Measurements from ENCODE around the gene PPIL6.
"Not testable (repeated sequence)": the region's sequence is repeated elsewhere in the genome, so short reads cannot be mapped to it uniquely, and the experiment has no call there.

The PPIL6 gene

GRCh38 chr6:109466212-109466923 lies 25.9 kb upstream of the PPIL6 start:
- DNase-seq, result peak; percentile 93

- DNase-seq, result peak; percentile 93
Observed at GRCh38 chr6:109465772-109466171, 25.3 kb upstream of the PPIL6 start.

DNA sequence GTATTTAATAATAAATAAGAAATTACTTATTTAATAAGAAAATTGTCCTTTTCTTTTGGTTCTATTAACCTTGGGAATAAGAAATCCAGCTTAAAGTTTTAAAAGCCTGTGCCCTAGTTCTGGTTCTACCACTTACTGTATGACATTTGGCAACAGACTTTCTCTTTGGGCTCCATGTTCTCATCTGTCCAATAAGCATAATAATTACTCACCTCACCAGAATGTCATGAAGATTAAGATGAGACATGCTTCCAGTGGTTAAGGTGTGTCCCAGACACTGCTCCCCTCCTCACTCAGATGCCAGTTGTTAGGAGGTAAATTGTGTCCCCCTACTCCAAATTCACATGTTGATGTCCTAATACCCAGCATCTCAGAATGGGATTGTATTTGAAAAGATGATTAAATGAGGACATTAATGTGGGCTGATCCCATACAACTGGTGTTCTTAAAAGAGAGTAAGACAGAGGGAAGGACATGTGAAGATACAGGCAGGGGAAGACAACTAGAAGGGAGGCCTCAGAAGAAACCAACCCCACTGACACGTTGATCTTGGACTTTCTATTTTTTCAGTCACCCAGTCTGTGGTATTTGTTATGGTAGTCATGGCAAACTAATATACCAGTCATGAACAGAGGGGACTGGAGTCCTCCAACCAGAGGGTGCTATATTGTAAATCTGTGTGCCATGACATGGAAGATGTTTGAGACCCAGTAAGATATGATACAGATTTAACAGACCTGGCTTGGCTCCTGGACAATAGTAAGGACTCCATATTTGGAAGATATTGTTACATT lies 21.5 kb upstream of the PPIL6 start:
- no peak for DNase-seq

DNA sequence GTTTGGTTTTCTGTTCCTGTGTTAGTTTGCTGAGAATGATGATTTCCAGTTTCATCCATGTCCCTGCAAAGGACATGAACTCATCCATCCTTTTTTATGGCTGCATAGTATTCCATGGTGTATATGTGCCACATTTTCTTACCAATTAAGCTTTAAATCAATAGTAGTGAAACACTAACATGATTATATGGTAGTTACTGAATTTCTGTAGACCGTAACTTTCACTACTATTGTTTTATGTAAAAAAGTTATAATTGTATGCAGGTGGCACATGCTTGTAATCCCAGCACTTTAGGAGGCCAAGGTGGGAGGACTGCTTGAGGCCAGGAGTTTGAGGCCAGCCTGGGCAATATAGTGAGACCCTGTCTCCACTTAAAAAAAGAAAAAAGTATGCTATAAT lies 20.8 kb upstream of the PPIL6 start:
- DNase-seq, result not testable (repeated sequence)

- DNase-seq, result peak; percentile 79
Observed at GRCh38 chr6:109460161-109460829, 19.9 kb upstream of the PPIL6 start.

GRCh38 chr6:109458774-109459531 lies 18.5 kb upstream of the PPIL6 start:
- DNase-seq, result no peak

GRCh38 chr6:109457562-109457996 lies 17.2 kb upstream of the PPIL6 start:
- no peak for DNase-seq

GRCh38 chr6:109456710-109457561 lies 16.5 kb upstream of the PPIL6 start:
- peak; percentile 37 for DNase-seq

- DNase-seq, result peak; percentile 65
Observed at GRCh38 chr6:109456111-109456583, 15.7 kb upstream of the PPIL6 start.

GRCh38 chr6:109455437-109456110 lies 15.1 kb upstream of the PPIL6 start, which contains the start of gene MICAL1:
Gene MICAL1, minus strand, starts transcription at chr6:109455772. Its CDS starts 1,576 bp downstream, at chr6:109454196.
- DNase-seq, result peak; percentile 71

GRCh38 chr6:109454496-109455436 lies 14.3 kb upstream of the PPIL6 start:
- DNase-seq, result no peak

- DNase-seq, result peak; percentile 65
Observed at GRCh38 chr6:109453594-109454495, 13.4 kb upstream of the PPIL6 start.

- no peak for DNase-seq
Observed at GRCh38 chr6:109453156-109453555, 12.7 kb upstream of the PPIL6 start.

DNA sequence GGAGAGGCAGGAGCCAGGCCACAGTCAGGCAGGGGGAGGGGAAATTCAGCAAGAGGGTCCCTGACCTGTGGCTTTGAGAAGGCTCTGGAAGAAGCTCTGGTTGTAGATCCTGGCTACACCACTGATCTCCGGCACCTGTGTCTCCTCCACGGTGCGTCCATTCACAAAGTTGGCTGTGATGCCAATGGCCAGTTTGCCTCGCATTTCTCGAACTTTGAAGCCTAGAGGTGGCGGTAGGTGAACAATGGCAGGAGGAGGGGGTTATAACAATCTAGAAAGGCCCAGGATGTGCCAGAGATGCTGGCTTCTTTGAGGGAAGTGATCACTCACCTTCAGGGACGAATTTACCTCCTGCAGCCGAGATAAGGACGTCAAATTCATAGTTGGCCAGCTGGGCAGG lies 11.8 kb upstream of the PPIL6 start:
- DNase-seq, result no peak

DNA sequence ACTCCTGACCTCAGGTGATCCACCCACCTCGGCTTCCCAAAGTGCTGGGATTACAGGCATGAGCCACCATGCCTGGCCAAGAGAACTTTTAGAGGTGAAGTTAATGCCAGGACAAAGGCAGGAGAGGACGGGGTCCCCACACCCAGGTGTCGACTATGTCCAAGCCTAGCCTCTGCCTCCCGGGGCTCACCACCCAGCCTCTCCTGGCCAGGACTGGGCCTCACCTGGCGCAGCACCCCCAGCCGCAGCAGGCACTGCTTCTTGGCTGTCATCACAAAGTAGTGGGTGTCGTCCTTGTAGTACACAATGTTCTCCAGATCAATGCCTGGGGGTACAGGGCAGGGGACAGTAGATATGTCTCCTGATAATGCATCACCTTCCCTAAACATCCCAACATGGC lies 10.9 kb upstream of the PPIL6 start:
- no peak for DNase-seq

- DNase-seq, result no peak
Observed at GRCh38 chr6:109450801-109451200, 10.4 kb upstream of the PPIL6 start.

- DNase-seq, result no peak
Observed at GRCh38 chr6:109449795-109450673, 9.6 kb upstream of the PPIL6 start.

All from DMS79 (cell line).